22Rv1 (cell line): ENCODE results near the gene ZFR2.

Source experiments
- H3K27ac ChIP-seq: fragments of 450-650 bp; 2 replicates; pipeline ENCODE4 v1.5.1; 2017
- ZFX ChIP-seq: fragments of 450-650 bp; IDR thresholded peaks from 2 replicates; pipeline ENCODE4 v1.6.1; 2017; ENCODE audit warnings: antibody characterized with exemption, borderline replicate concordance
- TF ChIP-seq, protein P1 (sequence below): fragments of 450-650 bp; IDR thresholded peaks from 2 replicates; pipeline ENCODE4 v1.5.1; 2017; ENCODE audit warnings: mild to moderate bottlenecking

Gene ZFR2

DNA sequence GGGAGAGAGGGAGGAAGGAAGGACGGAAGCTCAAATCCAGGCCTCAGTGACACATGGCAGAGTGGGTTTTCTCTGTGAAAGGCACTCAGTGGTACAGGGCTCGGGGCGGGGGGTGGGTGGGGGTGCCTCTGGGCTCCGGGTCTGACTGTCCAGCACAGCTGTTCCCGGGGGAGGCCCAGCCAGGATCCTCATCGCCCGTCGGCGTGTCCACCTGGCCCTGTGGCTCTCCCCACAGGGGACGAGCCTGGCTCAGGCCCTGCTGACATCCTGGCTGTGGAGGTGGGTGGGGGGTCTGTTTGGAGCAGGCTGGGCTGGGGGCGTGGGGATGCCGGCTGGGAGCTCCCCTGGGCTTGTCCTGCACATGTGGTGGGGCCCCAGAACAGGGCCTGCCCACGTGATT lies 64.4 kb downstream of the ZFR2 start:
- TF ChIP-seq, protein P1, sequence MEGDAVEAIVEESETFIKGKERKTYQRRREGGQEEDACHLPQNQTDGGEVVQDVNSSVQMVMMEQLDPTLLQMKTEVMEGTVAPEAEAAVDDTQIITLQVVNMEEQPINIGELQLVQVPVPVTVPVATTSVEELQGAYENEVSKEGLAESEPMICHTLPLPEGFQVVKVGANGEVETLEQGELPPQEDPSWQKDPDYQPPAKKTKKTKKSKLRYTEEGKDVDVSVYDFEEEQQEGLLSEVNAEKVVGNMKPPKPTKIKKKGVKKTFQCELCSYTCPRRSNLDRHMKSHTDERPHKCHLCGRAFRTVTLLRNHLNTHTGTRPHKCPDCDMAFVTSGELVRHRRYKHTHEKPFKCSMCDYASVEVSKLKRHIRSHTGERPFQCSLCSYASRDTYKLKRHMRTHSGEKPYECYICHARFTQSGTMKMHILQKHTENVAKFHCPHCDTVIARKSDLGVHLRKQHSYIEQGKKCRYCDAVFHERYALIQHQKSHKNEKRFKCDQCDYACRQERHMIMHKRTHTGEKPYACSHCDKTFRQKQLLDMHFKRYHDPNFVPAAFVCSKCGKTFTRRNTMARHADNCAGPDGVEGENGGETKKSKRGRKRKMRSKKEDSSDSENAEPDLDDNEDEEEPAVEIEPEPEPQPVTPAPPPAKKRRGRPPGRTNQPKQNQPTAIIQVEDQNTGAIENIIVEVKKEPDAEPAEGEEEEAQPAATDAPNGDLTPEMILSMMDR = no peak
- no peak overlapping the region for H3K27ac ChIP-seq

DNA sequence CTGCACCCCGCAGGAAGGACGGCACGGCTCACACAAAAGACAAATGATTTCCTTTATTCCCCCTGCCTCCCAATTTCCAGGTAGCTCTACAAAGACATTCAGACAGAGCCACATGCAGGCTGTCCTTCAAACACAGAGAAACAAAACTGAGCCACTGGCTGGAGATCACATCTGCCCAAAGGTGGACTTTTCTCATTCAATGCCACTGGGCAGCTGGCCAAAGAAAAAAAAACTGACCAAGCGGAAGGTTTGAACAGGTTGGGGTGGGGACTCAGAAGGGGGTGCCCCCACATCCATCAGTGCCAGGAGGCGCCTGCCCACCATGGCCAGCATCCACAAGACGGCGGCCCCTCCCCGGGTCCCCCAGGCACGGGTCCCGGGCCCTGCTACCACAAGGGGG lies 64.9 kb downstream of the ZFR2 start:
- no peak overlapping the region for H3K27ac ChIP-seq
- no peak for TF ChIP-seq ZFX
- TF ChIP-seq, protein P1 = no peak

DNA sequence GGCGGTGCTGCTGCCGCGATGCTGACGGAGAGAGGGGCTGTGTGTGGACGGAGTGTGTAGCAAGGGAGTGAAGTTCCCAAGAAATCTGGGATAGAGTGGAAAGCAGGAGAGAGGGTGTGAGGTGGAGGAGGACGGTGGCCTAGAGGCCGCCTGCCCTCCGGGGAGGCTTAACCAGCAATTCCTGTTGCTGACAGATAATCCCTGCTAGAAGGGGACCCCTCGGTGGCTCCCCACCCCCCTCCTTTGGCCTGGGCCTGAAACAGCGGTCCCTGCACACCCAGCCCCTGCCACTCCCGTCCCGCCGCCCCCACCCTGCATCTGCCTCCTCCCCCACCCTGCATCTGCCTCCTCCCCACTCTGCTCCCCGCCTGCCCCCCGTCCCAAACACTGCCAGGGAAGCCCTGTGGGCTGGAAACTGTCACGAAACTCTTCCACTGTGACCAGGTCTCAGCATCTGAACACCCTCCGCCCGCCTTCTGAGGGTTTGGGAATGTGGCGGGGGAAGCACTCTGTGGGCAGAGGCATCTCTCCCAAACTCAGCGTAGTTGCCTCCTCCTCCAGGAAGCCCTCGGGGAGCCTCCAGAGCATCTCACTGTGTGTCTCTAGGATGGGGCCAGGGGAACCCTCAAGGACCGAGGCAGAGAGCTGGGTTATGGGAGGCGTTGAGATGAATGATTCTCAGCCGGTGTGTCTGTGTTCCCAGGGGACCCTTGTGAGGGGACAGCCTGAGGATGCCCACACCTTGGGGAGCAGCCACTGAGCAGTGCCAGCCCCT lies 65.5 kb downstream of the ZFR2 start:
- H3K27ac ChIP-seq = no peak overlapping the region
- no peak for TF ChIP-seq ZFX
- TF ChIP-seq, protein P1 = no peak

DNA sequence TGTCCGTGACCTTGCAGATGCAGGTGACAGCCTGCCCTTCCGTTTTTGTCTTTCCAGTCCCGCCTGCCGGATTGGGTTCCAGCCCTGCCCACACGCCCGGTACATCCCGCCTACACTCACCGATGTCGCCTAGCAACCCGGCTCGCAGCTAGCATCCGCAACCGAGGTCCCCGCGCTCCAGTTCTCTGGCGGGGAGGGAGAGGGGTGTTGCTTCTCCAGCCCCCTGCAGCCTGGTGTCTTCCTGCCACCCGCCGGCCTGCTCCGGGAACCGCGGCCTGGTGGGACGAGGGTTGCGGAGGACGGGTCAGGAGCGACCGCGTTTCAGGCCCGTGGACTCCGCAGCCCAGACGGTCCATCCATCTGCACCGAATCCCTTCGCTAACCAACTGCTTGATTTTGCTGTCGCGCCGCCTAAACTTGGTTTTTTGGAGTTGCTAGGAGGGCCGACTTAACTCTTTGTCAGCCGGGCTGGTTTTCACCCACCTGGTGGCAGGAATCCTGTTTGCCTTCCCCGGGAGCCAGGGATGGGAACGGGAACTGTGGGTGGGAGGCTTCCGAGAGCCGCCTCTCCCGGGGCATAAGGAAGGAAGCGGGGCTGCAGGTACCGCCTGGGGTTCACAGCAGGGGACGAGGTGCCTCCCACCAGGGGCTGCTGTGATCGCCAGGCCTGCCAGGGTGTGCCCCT lies 67.3 kb downstream of the ZFR2 start:
- H3K27ac ChIP-seq = peak overlapping the region; percentile 34; the same call in 1 of the 2 replicates
- TF ChIP-seq ZFX = no peak
- TF ChIP-seq, protein P1 = 0 out of 2 replicates have a peak, but pooled peaks have one; percentile 2

DNA sequence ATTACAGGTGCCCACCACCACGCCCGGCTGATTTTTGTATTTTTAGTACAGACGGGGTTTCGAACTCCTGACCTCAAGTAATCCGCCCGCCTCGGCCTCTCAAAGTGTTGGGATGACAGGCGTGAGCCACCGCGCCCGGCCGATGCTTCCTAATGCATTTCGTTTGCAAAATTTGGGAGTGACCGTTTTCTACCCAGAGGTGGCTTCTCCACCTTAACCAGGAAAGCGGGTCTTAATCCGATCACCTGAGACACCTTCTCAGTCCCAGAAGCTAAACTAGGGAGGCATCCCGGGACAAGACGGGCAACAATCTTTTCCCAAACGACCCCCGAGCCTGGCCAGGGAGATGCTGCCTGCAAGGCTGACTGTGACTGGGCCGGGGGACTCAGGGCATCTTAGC lies 67.8 kb downstream of the ZFR2 start:
- H3K27ac ChIP-seq = peak overlapping the region; percentile 34; the same call in 1 of the 2 replicates
- TF ChIP-seq, protein P1 = no peak

DNA sequence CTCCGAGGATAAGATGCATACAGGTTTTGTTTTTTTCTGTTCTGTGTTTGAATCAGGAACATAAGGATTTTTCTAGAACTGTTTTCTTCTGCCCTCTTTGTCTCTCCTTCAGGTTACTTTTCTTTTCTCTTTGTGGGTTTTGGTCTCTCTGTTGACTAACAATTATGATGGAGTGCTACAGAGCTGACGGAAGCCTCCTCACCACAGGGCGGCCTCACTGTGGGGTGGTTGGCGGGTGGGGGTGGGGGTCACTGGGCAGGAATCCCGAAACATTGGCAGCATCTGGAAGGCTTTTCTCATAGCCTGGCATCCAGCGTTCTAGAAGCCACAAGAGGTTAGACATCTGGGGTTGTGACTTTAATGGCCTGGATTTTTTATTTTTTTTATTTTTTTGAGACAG lies 70.7 kb downstream of the ZFR2 start:
- TF ChIP-seq, protein P1 = no peak
- no peak for TF ChIP-seq ZFX
- H3K27ac ChIP-seq = no peak overlapping the region

DNA sequence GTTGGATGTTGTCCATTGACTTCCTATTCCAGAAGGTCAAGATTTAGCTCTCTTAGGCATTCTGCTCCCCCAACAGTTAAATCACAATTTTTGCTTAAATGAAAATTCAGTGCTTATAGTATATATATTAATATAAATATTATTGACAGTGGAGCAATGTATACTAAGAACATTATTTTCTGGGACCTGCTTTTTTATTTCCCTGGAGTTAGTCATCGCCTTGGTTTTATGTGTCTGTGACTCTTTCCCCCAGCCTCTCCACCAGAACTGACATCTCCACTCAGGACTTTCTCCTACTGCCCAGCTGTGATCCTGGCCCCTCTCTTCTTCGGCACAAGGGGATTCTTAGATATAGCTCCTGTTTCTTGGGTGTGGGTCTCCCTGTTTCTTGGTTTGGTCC lies 72.5 kb downstream of the ZFR2 start:
- no peak for TF ChIP-seq ZFX
- TF ChIP-seq, protein P1 = no peak
- H3K27ac ChIP-seq = no peak overlapping the region
